ENCODE measurements around the gene ZC3H4. TPM values are rescaled to one million over a fixed set of nuclear protein-coding genes. Genes with fewer than 3 reads are reported as not detected.
"Not testable (repeated sequence)": the region's sequence is repeated elsewhere in the genome, so short reads cannot be mapped to it uniquely, and the experiment has no call there.

ZC3H4 gene
- total RNA-seq, 2 experiments from 2014 or later: 68.5 to 70.2 TPM

DNA sequence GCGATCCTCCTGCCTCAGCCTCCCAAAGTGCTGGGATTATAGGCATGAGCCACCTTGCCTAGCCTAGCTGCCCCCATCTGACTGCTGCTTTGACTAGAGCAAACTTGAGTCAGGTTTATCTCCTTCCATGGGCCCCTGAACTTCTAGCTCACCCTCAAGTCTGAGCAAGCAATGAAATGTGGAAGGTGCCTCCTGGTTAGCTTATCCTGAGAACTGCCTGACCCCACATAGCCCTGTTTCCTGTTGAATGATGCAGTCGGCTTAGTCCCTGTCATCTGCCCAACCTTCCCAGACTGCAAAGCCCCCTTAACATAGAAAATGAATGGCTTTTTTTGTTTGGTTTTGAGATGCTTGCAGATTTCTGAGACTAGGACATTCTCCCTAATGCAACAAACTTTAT is 56.2 kb downstream of the ZC3H4 start:
- no peaks in the 10 kb centered on the region for H3K36me3 Mint-ChIP-seq (ENCODE audit: low read depth)
- intact Hi-C loops (cut with micrococcal nuclease): no loop called here
- CTCF ChIA-PET: interaction anchor here (1.9 kb wide), 1 partner anchor 21 kb away, joined by 4 read pairs; no protein-coding TSS in a partner anchor
- POLR2A ChIA-PET: interaction anchor here (1.3 kb wide), 1 partner anchor 15 kb away, joined by 3 read pairs; no protein-coding TSS in a partner anchor
- no peaks in the 10 kb centered on the region for H3K4me1 Mint-ChIP-seq (ENCODE audit: low read depth)
- H3K9me3 Mint-ChIP-seq: no peaks in the 10 kb centered on the region
- no peak overlapping the region for H3K4me3 Mint-ChIP-seq
- H3K27ac Mint-ChIP-seq: no peak overlapping the region
- H3K27me3 Mint-ChIP-seq: no peaks in the 10 kb centered on the region
- DNase-seq (no peak), ATAC-seq (no peak)
- TF ChIP-seq, protein P1, sequence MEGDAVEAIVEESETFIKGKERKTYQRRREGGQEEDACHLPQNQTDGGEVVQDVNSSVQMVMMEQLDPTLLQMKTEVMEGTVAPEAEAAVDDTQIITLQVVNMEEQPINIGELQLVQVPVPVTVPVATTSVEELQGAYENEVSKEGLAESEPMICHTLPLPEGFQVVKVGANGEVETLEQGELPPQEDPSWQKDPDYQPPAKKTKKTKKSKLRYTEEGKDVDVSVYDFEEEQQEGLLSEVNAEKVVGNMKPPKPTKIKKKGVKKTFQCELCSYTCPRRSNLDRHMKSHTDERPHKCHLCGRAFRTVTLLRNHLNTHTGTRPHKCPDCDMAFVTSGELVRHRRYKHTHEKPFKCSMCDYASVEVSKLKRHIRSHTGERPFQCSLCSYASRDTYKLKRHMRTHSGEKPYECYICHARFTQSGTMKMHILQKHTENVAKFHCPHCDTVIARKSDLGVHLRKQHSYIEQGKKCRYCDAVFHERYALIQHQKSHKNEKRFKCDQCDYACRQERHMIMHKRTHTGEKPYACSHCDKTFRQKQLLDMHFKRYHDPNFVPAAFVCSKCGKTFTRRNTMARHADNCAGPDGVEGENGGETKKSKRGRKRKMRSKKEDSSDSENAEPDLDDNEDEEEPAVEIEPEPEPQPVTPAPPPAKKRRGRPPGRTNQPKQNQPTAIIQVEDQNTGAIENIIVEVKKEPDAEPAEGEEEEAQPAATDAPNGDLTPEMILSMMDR (IDR thresholded peaks at IDR 0.05): no peak

DNA sequence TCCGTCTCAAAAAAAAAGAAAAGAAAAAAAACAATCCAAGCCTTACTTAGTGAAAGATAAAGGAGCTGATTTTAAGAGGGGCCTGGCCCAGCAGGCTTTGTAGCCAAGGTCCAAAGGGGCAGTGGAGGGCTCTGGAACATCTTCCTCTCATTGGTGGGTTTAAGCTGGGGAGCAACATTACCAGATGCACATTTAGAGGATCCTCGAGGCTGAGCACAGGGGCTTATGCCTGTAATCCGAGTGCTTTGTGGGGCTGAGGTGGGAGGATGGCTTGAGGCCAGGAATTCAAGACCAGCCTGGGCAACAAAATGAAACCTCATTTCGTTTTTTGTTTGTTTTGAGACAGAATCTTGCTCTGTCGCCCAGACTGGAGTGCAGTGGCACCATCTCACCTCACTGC is 57.2 kb downstream of the ZC3H4 start:
- H3K27me3 Mint-ChIP-seq: no peaks in the 10 kb centered on the region
- H3K9me3 Mint-ChIP-seq: no peaks in the 10 kb centered on the region
- no peaks in the 10 kb centered on the region for H3K36me3 Mint-ChIP-seq (ENCODE audit: low read depth)
- no peak overlapping the region for H3K4me3 Mint-ChIP-seq
- no peak overlapping the region for H3K27ac Mint-ChIP-seq
- ChIA-PET CTCF (interaction anchor here (1.0 kb wide), 1 partner anchor 23 kb away, joined by 3 read pairs; no protein-coding TSS in a partner anchor), POLR2A (interaction anchor here (0.6 kb wide), 2 partner anchors 33 to 102 kb away, joined by 3 to 5 read pairs; no protein-coding TSS in a partner anchor)
- no peaks in the 10 kb centered on the region for H3K4me1 Mint-ChIP-seq (ENCODE audit: low read depth)
- DNase-seq (no peak), ATAC-seq (no peak)
- TF ChIP-seq, protein P1 (IDR thresholded peaks at IDR 0.05): no peak
- intact Hi-C loops (cut with micrococcal nuclease): no loop called here

DNA sequence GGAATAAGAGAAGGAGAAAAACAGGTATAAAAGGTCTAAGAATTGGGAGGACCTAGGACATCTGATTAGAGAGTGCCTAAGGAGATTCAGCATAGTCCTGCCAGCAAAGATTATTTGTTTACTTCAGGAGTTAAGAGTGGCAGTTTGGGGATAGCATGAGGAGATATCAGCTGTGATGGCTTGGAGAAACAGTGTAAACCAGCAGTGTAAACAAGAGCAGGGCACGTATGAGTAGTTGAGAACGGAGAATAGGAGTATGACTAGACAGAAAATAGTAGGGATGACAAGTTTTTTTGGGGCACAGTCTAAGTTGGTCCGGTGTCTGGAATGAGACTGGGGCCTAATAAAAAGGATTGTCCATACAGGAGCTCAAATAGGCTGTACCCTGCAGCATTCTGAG is 63.0 kb downstream of the ZC3H4 start:
- H3K4me3 Mint-ChIP-seq; H3K36me3 Mint-ChIP-seq (ENCODE audit: low read depth); H3K27ac Mint-ChIP-seq; CTCF ChIA-PET; H3K27me3 Mint-ChIP-seq; H3K9me3 Mint-ChIP-seq; intact Hi-C loops (cut with micrococcal nuclease); DNase-seq; POLR2A ChIA-PET; ATAC-seq: not testable (repeated sequence)
- H3K4me1 Mint-ChIP-seq (ENCODE audit: low read depth): peaks cover 12% of the 10 kb centered on the region

DNA sequence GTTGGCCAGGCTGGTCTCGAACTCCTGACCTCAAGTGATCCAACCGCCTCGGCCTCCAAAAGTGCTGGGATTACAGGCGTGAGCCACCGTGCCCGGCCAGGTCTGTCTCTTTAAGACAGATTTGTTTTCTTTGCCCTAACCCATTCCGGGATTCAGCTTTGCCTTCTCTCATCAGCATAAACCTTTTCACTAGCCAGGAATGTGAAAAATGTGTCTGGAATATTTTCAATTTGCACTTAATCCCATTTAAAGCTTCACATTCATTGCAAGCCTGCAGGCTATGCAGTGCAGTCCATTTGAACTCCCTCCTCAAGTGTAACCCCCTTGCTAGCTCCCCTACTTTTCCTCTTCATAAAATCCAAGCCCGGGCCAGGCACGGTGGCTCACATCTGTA is 64.3 kb downstream of the ZC3H4 start:
- POLR2A ChIA-PET: interaction anchor here (1.2 kb wide), 1 partner anchor 12 kb away, joined by 3 read pairs; no protein-coding TSS in a partner anchor
- Mint-ChIP-seq H3K4me1 (ENCODE audit: low read depth) (peaks cover 12% of the 10 kb centered on the region), H3K9me3 (no peaks in the 10 kb centered on the region), H3K27ac (peak overlapping the region; percentile 49), H3K36me3 (ENCODE audit: low read depth) (no peaks in the 10 kb centered on the region), H3K4me3 (peak overlapping the region; percentile 99), H3K27me3 (no peaks in the 10 kb centered on the region)
- CTCF ChIA-PET: interaction anchor here (0.7 to 1.2 kb wide), 4 partner anchors 13 to 195 kb away, joined by 3 to 4 read pairs (median 3); no protein-coding TSS in a partner anchor
- intact Hi-C loops (cut with micrococcal nuclease): no loop called here
- ATAC-seq (no peak), DNase-seq (no peak)
- TF ChIP-seq, protein P1 (IDR thresholded peaks at IDR 0.05): no peak

DNA sequence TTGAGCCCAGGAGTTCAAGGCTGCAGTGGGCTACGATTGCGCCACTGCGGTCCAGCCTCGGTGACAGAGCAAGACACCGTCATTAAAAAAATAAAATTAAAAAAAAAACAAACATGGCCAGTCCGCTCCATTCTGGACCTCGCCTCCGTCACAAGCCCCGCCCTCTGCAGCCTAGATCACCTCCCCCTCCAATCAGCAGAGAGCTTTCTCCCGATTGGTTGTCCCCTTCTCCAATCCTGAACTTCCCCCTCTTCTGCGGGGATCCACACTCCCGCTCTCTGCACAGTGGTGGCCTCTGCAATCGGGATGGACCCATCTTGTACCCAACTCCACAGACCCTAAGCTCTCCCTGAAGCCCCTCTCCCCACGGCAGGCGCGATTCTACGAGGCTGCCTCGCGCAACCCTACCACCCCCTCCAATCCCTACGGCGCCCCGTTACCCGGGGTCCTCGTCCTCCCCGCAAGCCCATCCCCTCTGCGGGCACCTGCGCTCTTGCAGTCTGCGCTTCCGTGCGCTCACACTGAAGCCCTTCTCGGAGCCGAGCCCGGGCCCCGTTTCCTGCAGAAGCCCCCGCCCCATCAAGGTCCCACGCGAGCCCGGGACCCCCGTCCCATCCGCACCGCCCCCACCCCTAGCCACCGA is 65.7 kb downstream of the ZC3H4 start:
- Mint-ChIP-seq H3K9me3 (no peaks in the 10 kb centered on the region), H3K36me3 (ENCODE audit: low read depth) (no peaks in the 10 kb centered on the region), H3K4me3 (peak overlapping the region; percentile 99), H3K27ac (peak overlapping the region; percentile 90), H3K4me1 (ENCODE audit: low read depth) (peaks cover 12% of the 10 kb centered on the region), H3K27me3 (no peaks in the 10 kb centered on the region)
- ChIA-PET CTCF (interaction anchor here (0.6 to 2.0 kb wide), 9 partner anchors 10 to 196 kb away, joined by 3 to 6 read pairs (median 3); partner anchors contain the start of gene ZC3H4), POLR2A (interaction anchor here (0.6 to 1.5 kb wide), 11 partner anchors 10 to 195 kb away, joined by 3 to 6 read pairs (median 3); partner anchors contain the start of genes NPAS1 and ZC3H4)
- DNase-seq (peak; percentile 93), ATAC-seq (peak; percentile 69)
- TF ChIP-seq, protein P1 (IDR thresholded peaks at IDR 0.05): no peak
- intact Hi-C loops (cut with micrococcal nuclease): no loop called here
